HG03571 (cell line): ENCODE results near the gene PIH1D2.
A peak's percentile ranks its signal among the peaks of the same experiment; 100 is the strongest.
"Not testable (repeated sequence)": the region's sequence is repeated elsewhere in the genome, so short reads cannot be mapped to it uniquely, and the experiment has no call there.

Experiments
- ATAC-seq: cut with Tn5 transposase; IDR thresholded peaks from one replicate; pipeline ENCODE4 v1.9.1; 2021; ENCODE audit not compliant: unreplicated experiment

PIH1D2 gene

DNA sequence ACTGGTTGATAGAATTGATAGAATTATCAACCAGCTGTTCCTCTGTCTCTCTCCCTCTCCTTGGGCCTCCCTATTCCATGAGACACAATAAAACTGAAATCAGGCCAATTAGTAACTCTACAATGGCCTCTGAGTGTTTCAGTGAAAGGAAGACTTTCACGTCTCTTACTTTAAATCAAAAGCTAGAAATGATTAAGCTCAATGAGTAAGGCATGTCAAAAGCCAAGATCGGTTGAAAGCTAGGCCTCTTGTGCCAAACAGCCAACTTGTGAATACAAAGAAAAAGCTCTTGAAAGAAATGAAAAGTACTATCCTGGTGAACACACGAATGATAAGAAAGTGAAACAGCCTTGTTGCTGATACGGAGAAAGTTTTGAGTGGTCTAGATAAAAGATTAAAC, 16.6 kb downstream of the PIH1D2 start:
- ATAC-seq: no peak

- no peak for ATAC-seq
Observed at GRCh38 chr11:112051768-112052167, 22.0 kb downstream of the PIH1D2 start.

- ATAC-seq: peak; percentile 69
Observed at GRCh38 chr11:112050721-112051120, 23.1 kb downstream of the PIH1D2 start.

DNA sequence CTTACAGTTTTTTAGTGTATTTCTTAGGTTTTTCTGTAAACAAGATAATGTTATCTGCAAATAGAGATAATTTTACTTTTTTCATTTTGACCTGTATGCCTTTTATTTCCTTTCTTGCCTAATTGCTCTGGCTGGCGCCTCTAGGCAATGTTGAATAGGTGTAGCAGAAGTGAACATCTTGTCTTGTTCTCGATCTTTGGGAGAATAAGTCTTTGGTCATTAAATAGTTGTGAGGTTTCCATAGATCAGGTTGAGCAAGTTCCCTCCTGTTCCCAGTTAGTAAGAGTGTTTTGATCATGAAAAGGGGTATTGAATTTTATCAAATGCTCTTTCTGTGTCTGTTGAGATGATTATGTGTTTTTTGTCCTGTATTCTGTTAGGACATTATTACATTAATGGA, 24.0 kb downstream of the PIH1D2 start:
- no peak for ATAC-seq

GRCh38 chr11:112048256-112048655, 25.6 kb downstream of the PIH1D2 start:
- ATAC-seq: not testable (repeated sequence)

- ATAC-seq: not testable (repeated sequence)
Observed at GRCh38 chr11:112046647-112047046, 27.2 kb downstream of the PIH1D2 start.

- ATAC-seq: no peak
Observed at GRCh38 chr11:112044961-112045360, 28.9 kb downstream of the PIH1D2 start.

- no peak for ATAC-seq
Observed at GRCh38 chr11:112042961-112043304, 30.9 kb downstream of the PIH1D2 start.

DNA sequence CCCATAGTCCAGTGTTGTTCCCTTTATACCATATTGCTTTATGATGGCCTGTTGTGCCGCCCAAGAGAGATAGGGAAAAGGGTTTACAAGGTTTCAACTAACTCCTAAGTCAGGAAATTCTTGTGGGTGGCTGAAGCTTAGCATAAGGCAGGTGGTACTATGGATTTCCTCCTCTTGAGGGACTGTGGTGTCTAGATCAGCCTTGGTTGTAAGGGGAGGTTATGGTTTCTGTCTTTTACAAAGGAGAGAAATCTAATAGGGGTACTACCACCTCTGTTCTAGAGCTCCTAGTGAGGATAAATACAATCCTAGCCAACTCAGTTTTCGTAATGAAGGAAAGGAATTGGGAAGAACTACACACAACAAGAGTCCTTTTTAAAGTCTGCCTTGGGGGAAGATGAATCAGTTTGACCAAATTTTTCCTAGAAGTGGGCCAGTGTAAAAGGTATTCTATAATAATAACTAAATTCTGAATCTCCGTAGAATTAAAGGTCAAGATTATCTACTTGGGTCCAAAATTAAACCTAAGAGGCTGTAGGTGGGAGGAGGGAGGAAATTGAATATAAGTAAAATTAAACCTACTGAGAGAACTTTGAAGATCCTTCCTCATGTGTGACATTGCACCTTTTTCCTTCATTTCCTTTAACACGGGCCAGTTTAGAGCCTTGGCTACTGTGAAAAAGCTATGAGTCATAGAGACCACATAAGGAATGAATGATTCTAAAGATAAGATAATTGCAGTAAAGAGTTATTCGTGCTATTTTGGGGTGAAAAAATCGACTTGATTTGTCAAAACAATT, 31.5 kb downstream of the PIH1D2 start:
- ATAC-seq: no peak

DNA sequence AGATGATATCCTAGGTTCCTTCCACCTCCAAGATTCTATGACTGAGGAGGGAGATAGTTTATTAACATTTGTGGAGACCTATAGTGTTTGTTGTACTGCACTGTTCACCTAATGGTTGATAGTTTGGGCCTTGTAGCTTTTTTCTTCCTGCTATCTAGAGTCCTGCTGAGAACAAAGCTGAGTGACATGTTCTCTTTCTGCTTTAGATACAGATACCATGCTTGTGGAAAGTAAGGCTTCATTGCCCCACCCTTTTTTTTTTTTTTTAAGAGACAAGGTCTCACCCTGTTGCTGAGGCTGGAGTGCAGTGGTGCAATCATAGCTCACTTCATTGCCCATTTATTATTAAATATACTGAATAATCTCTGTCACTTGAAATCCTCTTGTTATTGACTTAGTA, 36.3 kb downstream of the PIH1D2 start:
- ATAC-seq: no peak

- no peak for ATAC-seq
Observed at GRCh38 chr11:112033902-112034301, 39.9 kb downstream of the PIH1D2 start.

GRCh38 chr11:112029460-112029859, 44.4 kb downstream of the PIH1D2 start:
- no peak for ATAC-seq

DNA sequence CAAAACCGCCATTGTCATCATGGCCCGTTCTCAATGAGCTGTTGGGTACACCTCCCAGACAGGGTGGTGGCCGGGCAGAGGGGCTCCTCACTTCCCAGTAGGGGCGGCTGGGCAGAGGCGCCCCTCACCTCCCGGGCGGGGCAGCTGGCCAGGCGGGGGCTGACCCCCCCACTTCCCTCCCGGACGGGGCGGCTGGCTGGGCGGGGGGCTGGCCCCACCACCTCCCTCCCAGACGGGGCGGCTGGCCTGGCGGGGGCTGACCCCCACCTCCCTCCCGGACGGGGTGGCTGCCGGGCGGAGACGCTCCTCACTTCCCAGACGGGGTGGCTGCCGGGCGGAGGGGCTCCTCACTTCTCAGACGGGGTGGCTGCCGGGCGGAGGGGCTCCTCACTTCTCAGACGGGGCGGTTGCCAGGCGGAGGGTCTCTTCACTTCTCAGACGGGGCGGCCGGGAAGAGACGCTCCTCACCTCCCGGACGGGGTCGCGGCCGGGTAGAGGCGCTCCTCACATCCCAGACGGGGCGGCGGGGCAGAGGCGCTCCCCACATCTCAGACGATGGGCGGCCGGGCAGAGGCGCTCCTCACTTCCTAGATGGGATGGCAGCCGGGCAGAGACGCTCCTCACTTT, 46.9 kb downstream of the PIH1D2 start:
- ATAC-seq: not testable (repeated sequence)

DNA sequence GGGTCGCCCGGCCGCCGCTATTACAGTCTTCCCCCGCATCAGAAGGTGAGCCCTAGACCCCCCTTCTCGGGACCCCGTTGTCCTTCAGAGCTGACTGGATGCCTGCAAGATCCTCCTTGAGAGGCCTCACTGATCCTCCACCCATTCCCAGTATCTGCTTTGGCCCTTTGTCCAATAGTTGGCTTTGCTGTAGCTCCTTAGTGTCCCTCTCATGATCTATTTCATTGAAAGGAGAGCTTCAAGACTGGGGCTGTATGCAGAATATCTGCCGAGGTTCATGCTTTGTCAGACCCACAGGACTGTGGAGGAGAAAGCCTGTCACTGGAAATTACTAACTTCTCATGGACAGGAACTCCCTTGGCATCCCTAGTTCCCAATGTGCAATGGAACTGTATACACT, 48.1 kb downstream of the PIH1D2 start:
- no peak for ATAC-seq

DNA sequence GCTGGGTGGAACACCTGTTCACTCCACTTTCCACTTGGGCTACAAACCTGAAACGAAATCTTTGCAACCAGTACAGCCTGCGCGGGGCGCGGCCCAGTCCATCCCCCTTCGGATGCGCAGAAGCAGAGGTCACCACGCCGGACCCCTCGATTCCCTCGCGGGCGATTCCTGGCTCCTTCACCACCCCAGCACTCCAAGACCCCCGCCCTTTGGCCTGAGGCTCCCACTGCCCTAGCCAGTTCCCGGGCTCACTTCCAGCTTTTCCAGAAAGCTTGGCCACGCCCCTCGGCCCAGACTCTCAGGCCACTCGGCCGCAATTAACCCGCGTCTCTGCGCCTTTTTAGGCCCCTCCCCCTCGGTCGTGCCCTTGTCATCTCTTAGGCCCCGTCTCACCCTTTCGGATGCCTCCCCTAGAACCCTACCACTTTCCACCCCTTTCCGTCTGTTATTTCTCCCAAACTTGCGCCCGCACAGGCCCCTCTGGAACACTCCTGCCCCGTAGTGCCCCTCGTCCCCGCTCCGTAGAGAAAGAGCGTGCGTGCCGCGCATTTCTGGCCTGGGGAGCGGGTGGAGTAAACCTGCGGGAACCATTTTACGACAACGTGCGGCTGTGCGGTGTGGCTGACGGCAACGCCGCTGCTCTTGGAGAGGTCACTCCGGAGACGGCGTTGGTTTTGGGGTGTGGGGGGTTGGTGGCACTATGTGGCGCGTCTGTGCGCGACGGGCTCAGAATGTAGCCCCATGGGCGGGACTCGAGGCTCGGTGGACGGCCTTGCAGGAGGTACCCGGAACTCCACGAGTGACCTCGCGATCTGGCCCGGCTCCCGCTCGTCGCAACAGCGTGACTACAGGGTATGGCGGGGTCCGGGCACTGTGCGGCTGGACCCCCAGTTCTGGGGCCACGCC, 48.8 kb downstream of the PIH1D2 start, which contains the start of gene DLAT:
Gene DLAT (plus strand): TSS at position 636 of the 906 bp plus-strand sequence. CDS start 65 bp downstream, at position 701.
- ATAC-seq: peak; percentile 70

- ATAC-seq: peak; percentile 35
Observed at GRCh38 chr11:112024178-112024772, 49.5 kb downstream of the PIH1D2 start.

DNA sequence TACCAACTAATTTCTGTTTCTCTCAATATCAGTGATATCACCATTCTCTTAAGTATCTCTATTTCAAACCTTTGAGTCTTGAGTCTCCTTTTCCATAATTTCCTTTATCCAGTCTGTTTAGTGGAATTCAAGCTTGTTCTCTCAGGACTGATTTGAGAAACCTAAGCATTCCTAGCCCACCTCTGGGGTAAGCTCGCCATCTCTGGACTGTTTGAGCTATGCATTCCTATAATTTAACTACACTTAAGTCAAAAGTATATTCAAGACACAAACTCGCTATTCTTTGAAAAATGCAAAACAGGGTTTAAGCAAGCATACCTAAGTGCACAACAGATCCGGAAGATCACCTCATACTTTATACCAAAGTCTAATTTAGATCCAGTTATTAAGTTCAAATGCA, 50.7 kb downstream of the PIH1D2 start:
- ATAC-seq: no peak

DNA sequence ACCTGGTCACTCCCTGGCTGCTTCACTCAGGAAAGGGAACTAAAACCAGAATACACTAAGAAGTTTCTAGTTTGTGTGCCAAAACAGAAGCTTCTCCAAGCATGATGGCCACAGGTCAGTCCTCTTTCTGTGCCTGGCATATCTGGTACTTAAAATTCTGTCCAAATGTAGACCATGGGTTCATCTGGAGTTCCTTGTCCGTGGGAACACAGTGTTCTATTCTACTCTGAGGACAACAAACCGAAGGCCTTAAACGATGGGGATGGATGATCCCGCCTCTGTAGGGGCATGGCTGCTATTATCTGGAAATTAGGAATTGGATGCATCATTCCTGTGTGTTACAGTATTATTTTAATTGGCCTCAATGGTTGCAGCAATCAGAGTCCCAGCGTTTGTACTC, 54.8 kb downstream of the PIH1D2 start:
- no peak for ATAC-seq
